NCI-H82 treated with DMSO at 0.1 percent for 48 hours (cell line): Measurements from ENCODE around the gene WNT9B.

Source experiments
- DNase-seq: peaks from one replicate; lab custom pipeline; 2025; ENCODE audit not compliant: unreplicated experiment; lab: John Stamatoyannopoulos, UW

The WNT9B gene

DNA sequence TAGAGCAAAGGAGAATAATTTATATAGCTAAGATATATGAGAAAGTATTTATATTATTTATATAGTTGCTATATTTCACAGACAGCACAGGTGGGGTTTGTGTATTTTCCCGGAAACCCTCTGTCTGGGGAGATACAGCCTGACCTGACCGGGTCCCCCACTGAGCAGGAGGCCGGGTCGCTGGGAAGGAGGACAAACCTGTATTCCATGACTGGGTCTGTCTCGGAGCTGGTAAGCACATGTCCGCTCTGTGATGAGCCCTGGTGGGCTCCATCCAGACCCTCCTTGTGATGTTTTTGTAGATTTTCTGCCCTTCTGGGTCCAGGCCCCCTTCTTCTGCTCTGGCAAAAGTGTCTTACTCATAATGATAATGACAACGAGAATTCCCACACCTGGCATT, 27.7 kb downstream of the WNT9B start:
- DNase-seq: no peak

DNA sequence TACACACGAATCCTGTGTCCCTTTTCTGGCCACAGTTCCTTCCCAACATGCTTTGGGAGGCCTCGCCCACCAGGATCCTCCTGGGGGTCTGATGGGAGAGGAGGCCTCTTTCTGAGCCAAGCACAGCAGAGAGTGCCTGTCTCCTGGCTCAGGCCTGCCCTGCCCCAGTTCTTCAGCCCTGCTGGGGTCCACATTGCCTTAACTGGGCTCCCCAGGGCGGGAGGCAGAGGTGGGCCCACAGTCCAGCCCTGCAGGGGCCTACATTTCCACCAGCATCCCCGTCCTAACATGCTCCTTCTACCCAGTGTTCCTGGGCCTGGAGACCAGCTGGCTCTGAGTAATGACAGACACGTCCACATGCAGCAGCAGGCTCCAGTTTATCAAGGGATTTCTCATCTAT, 29.6 kb downstream of the WNT9B start:
- DNase-seq: no peak

DNA sequence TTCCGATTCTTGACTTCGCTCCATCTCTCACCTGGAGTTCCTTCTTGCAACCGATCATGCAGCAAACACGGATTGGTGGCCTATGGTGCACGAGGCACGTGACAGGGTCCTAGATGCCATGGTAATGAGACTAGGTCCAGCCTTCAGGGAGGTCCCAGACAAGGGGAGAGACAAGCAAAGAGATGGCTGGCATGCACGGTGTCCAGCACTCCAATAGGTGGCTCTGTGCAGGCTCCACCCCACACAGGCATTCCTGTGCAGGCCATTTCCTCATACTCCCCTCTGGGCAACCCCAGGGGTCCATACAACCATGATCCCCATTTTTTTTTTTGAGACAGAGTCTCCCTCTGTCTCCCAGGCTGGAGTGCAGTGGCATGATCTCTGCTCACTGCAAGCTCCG, 31.3 kb downstream of the WNT9B start:
- DNase-seq: no peak

DNA sequence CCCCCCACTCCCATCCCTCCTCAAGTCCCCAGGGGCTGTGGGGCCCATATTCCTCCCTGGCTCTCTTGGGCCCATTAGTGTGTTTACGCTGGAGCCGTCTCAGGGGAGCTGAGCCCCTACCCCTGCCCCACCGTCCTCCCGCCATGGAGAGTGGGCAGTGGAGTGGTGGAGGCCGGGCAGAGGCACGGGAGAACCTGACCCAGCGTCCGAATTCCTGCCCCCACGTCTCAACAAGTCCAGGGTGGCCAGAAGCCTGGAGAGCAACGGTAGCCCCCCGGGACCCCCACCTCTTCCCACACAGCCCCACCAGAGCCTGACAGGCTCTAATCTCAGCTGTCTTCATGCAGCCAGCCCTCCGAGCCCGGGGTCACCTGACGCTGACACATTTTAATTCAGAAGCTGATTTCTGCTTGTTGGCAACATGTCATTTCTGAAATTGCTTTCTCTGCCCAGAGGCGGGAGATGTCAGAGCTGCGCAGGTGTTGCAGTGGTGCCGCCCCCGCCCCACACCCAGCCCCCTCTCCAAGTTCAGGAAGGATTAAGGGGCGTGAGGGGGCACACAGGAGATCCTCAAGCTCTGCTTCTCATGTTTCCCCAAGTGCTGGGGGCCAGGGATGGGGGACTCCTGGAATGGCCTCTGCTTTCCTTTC, 32.6 kb downstream of the WNT9B start:
- DNase-seq: no peak

DNA sequence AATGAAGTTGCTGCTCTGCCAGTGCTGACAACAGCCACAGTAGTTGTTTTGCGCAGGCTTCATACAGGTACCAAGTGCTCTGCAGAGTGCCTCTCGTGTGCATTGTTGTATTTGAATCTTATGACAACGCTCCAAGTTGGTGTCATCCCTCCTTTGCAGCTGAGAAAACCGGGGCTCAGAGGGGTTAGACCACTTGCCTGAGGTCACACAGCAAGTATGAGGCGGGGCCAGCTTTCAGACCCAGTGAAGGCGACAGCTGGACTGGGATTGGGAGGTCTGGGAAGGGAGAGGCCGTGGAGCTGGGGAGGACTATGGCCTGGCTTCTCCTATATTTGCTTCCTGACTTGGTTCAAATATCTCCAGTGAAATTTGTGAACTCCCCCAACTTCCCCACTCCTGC, 33.2 kb downstream of the WNT9B start:
- DNase-seq: no peak

DNA sequence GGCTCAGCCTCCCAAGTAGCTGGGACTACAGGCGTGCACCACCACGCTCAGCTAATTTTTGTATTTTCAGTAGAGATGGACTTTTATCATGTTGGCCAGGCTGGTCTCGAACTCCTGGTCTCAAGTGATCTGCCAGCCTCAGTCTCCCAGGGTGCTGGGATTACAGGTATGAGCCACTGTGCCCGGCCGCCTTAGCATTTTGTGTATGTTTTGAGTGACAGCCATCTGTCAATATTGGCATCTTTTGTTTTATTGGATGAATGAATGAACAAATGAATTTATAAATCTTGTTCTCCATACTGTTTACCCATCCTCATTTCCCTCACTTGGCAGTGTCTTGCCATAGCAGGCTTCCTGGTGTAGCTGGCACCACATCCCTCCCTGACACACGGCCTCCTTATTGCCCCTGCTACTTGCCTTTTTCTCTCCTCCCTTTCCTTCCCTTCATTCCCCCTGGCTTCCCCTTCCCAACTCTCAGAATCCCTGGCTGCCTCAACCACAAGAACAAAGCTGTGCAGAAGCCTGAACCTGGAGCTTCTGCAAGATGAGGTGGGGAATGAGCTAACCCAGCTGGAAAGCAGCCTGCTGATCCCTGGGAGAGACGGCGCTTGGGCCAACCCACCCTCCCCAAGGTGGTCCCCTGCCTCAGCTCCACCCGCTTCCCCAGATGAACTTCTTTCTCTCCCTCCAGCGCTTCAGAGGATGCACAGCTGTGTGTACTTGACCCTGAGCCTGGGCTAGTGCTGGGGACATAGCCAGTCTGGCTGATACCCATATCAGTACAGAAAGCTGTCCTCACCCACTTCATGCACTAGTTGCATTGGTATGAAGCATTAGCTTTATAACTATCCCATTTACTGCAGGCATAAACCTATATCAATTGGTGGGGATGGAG, 34.3 kb downstream of the WNT9B start:
- no peak for DNase-seq

DNA sequence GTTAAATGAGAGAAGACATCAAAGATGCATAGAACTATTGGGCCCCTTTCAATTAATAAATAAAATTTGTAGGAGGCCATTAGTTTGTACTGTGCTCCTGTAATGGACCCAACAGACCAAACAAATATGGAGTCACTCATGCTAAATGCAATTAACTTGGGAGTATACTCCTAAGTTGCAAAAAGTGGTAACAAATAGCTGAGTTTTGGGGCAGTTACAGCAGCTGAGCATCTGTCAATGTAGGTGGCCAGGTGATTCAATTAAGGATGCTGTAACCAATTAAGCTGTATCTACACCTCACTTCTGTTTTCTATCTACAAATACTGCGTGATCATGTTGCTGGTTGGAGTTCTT, 34.9 kb downstream of the WNT9B start:
- DNase-seq: no peak

DNA sequence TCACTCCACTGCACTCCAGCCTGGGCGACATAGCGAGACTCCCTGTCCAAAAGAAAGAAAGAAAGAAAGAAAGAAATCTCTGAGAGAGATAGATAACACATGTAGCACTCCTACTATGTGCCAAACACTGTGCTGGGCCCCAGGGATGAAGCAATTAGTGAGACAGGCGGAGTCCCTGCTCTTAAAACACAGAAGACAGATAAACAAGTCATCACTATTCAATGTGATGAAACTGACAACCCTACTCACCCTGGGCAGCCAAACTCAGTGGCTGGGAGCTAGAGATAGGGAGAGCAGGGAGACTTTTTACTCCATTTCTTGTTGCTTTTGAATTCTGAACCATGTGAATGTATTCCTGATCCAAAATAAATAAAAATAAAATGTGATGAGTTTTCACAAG, 36.3 kb downstream of the WNT9B start:
- no peak for DNase-seq

DNA sequence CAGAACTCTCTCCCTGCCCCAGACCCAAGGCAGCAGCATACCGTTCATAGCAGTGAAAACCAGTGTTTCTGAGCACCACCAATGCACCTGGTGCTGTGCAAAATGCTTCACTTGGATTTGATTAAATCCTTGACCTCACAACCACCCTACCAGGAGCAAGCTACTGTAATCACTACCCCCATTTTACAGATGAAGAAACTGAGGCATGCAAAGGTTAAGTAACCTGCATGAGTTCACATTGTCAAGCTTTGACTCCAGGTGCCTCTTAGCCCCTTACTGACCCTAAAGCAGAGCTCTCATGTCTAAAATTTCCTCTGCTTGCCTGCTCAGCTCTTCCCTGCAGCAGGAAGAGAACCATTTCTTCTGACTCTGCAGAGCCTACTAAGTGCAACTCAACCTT, 37.3 kb downstream of the WNT9B start:
- no peak for DNase-seq

DNA sequence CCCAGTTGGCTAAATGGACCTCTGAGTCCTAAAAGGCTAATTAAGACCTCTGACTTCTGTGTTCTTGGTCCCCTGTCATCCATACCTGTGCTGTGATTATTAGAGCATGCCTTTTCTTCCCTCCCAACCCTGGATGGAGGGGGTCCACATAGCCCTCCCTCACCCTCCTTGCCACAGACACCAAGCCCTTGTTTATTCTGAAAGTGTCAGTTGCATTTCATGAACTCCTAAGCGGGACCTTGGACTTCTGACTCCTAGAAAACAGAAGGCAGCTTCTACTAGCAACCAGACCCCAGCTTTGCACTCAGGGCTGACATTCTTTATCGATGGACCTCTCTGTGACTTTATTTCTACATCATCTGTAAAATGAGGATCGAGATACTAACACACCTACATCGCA, 38.1 kb downstream of the WNT9B start:
- DNase-seq: no peak

DNA sequence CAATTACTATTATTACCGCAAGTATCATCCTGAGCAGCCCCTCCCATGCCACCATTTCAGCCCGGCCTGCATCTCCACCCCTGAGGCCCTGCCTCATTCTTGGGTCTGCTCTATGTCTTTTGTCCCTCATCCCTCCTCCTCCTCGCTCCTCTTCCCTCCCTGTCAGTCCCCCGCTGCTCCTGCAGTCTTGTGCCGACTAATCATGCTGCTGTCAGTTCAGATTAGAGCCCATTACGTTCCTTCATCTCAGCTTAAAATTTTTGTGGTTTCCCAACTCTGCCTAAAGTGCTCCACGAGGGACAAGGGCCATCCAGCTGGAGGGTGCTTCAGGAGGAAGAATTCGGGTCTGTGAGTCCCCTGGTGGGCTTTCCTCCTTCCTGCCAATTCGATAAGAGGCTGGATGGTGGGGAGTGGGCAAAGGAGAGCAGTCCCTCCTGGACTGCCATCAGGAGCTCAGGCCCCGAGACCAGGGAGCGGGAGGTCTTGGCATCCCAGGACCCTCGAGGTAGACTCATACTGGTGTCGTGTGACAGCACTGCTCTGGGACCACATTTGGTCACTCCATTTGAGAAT, 38.7 kb downstream of the WNT9B start:
- no peak for DNase-seq

DNA sequence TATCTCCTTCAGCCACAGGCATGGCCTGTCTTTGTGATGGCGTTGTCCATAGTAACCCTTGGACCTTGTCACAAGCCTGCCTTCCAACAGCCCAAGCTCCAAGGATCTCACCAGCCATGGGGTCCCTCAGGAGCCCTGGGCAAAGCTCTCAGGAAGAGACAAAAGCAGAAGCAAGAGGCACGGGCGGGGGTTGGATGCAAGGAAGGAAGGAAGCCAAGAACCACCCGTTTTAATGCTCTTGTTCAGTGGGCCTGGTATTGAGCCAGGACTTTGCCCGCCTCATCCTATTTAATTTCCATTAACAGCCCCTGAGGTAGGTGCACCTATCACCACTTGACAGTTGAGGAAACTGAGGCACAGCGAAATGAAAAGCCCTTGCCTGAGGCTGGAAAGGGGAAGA, 39.3 kb downstream of the WNT9B start:
- DNase-seq: no peak

DNA sequence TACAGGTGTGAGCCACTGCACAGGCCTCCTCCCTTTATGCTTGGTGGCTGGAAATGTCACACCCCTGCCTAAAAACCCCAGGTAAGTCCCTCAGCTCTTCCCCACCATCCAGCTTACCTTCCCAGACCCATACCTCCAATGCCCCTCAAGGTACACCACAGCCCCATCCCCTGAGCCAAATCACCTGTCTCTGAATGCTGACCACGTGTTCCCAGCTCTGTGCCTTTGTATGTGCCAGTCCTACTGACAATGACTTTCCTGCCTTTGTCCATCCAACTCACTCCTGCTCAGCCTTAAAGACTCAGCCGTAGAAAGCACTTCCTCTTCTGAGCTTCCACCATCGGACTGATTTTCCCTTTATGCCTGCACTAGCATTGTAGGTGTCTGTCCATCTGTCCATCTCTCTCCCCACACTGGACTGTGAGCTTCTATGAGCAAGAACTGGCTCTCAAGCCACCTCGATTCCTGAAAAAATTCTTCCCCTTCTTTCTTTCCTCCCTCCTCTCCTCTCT, 40.9 kb downstream of the WNT9B start:
- DNase-seq: no peak

DNA sequence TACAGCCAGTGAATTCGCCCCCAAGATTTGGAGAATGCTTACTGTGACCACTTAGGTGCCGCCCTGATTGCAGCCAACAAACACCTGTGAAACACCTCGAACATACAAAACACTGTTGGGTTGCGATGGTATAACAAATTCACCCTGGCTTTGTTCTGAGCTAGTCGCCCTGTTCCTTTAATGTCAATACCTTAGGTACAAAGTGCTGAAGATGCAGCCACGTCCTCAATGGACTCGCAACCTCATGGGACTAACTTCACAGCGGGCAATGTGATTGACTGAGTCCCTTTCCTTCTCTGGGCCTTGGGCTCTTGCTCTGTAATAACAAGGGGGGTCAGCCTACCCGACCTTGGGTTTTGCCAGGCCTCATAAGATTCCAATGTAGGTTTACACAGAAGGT, 42.6 kb downstream of the WNT9B start:
- no peak for DNase-seq

DNA sequence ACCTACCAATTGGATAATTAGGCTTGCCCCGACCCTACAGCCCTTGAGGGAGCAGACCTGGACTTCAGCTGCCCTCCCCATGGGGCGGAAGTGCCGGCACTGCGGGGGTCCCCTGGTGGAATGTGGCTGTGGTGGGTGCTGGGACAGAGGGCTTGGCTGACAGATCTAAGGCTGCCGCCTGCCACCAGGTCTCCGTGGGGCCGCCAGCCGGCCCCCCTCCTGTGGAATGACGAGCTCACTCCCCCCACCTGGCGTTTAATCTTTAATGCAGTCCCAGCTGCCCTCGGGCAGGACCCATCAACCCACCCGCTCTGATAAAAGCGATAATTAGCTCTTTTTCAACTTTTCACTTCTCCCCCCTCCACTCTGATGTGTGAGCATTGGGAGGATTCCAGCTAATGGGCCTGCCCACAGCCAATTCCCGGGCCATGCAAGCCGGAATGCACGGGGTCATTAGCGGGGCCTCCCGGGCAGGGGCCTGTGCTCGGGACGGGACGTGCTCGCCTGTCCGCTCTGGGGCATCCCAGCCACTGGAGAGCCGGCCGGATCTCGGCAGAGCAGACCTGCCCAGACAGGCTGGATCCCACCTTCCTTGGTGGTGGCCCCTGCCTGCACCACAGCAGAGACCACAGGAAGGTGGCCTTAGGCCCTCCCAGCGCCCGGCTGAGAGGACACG, 43.2 kb downstream of the WNT9B start:
- no peak for DNase-seq

DNA sequence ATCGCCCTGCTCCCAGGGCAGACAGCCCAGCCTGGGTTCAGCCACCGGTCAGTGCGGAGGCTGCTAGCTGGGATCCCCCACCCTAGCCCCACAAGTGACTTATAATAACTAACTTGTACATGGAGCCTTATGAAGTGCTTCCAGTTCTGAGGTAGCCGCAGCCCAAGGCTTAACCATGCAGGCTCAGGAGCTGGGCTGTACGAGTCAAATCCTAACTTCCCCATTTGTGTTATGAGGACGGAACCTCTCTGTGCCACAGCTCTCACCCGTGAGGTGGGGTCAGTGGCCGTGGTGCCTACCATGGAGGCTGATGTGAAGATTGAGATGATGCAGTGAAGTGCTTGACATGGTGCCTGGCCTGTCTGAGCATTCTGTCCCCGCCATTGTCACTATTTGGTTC, 43.8 kb downstream of the WNT9B start:
- DNase-seq: no peak

DNA sequence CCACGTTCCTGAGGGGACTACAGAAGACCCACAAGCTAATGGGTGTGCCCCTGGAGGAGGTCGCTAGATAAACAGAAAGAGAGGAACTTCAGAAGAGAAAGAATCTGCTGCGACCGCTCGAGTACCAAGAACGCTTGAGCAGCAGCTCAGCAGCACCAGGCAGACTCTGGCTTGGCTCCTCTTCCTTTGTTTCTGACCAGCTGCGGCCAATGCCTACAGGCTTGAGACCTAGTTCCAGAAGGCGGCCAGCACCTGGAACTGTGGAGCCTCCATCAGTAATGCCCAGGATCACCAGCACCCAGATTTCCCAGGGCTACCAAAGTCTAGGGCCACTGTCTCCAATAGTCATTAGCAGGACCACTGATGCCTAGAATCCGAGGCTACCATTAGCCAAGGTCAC, 45.6 kb downstream of the WNT9B start:
- no peak for DNase-seq

DNA sequence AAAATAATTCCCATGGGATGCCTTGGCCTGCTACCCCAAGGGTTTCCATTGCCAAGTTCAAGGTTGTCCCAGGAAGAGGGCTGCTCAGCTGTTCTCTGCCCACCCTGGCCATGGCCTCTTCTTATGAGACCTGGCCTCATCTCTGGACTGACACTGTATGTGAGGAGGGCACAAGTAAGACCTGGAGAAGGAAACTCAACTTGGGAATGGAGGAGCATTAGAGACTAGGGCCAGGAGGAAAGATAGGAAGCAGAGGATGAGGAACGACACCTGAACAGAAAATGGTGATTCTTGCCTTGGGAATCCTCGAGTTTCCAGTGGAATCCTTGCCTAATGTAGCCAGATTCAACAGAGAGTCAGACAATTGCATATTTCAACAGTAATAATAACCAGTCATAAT, 47.0 kb downstream of the WNT9B start:
- no peak for DNase-seq

DNA sequence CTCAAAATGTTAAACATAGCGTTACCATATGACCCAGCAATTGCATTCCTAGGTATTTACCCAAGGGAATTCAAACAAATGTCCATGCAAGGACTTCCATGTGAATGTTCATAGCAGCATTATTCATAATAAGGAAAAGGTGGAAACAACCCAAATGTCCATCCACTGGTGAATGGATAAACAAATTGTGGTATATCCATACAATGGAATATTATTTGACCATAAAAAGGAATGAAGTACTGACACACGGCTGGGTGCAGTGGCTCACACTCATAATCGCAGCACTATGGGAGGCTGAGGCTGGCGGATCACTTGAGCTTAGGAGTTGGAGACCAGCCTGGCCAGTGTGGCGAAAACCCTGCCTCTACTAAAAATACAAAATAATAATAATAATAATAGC, 47.5 kb downstream of the WNT9B start:
- no peak for DNase-seq

DNA sequence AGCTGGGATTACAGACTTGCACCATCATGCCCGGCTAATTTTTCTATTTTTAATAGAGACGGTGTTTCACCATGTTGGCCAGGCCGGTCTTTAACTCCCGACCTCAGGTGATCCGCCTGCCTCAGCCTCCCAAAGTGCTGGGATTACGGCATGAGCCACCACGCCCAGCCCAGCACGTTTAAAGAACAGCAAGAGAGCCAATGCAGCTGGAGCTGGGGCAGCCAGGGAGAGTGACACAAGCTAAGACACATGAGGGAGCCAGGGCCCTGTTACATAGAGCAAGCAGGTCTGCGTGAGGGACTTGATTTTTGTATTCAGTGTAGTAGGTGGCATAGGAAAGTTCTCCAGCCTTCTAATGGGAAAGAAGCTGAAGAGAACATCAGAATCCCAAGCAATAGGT, 49.9 kb downstream of the WNT9B start:
- no peak for DNase-seq

DNA sequence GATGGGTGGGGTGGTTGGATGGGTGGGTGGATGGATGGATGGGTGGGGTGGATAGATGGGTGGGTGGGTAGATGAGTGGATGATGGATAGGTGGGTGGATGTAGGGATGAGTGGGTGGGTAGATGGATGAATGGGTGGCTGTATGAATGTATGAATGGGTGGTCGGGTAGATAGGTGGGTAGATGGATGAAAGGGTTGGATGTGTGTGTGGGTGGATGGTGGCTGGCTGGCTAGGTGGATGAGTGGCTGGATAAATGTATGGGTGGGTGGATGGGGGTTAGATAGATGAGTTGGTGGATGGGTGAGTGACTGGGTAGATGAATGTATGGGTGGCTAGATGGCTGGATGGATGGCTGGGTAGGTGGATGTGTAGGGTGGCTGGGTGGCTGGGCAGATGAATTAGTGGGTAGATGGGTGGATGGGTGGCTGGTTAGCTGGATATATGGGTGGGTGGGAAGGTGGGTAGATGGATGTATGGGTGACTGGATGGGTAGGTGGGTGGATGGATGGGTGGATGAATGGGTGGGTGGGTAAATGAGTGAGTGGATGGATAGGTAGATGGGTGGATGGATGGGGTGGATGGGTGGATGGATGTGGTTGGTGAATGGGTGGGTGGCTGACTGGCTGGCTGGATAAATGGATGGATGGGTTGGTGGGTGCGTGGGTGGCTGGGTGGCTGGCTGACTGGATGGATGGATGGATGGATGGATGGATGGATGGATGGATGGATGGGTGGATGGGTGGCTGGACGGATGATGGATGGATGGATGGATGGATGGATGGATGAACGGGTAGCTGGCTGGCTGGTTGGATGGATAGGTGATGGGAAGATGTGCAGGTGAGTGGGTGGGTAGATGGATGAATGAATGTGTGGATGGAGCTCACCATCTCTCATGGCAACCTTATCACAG, 52.6 kb downstream of the WNT9B start:
- DNase-seq: no peak
